A549 (cell line): Measurements from ENCODE around the gene CCDC170.

ENCODE experiments used
- CHD4 ChIP-seq: fragments of 200-600 bp; sonication (generic); IDR thresholded peaks from 2 replicates; pipeline ENCODE4 v1.6.1; 2016; ENCODE audit warnings: antibody characterized with exemption, mild to moderate bottlenecking, borderline replicate concordance
- ESRRA ChIP-seq: fragments of 150-350 bp; IDR thresholded peaks from 2 replicates; pipeline ENCODE4 v1.6.1; 2014; ENCODE audit warnings: mild to moderate bottlenecking, low read length, borderline replicate concordance
- JUN ChIP-seq, 2 experiments: fragments of >200 bp; sonication (Bioruptor Twin); formaldehyde crosslinking; IDR thresholded peaks; 2 replicates in 1 of 2; 3 replicates in 1 of 2; pipeline ENCODE4 v1.6.1; 2016 to 2017
- MYC ChIP-seq: IDR thresholded peaks from 2 replicates; pipeline ENCODE4 v1.6.1; 2012; ENCODE audit warnings: mild to moderate bottlenecking, inconsistent platforms, low read length, improper control_type of control experiment, borderline replicate concordance
- NR3C1 ChIP-seq: fragments of >200 bp; sonication (Bioruptor Twin); formaldehyde crosslinking; IDR thresholded peaks from 3 replicates; pipeline ENCODE4 v1.6.1; 2017
- TF ChIP-seq, protein P1 (sequence below): fragments of 150-350 bp; IDR thresholded peaks from 2 replicates; pipeline ENCODE4 v1.6.1; 2014; ENCODE audit warnings: low read depth, mild to moderate bottlenecking, low read length

DNA sequence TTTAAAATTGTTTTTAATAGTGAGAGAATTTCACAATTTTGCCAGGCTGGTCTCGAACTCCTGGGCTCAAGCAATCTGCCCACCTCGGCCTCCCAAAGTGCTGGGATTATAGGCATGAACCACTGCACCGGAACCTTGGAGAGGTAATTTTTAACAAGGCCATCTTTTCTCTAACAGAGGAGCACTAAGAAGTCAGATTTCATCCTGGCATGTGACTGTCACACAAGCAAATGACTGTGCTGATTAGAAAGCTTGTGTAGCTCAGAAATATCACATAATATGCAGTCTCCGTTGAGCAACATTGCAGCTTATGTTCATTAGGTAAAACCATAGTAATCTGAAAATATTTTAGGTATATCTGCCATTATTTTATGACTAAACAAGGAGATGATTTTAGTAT, 156.0 kb downstream of the CCDC170 start:
- no peak for TF ChIP-seq MYC
- no peak for TF ChIP-seq NR3C1
- no peak for TF ChIP-seq JUN (IDR thresholded peaks at IDR 0.05)
- TF ChIP-seq, protein P1, sequence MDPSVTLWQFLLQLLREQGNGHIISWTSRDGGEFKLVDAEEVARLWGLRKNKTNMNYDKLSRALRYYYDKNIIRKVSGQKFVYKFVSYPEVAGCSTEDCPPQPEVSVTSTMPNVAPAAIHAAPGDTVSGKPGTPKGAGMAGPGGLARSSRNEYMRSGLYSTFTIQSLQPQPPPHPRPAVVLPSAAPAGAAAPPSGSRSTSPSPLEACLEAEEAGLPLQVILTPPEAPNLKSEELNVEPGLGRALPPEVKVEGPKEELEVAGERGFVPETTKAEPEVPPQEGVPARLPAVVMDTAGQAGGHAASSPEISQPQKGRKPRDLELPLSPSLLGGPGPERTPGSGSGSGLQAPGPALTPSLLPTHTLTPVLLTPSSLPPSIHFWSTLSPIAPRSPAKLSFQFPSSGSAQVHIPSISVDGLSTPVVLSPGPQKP, result no peak
- no peak for TF ChIP-seq CHD4
- TF ChIP-seq ESRRA, result no peak
